Activated CD8-positive, alpha-beta memory T cell treated with anti-CD3 and anti-CD28 coated beads, Interleukin-2, amount 50 U/mL, for 4 hours (primary cell): ENCODE data around the gene AP4M1.
"Not testable (repeated sequence)": the region's sequence is repeated elsewhere in the genome, so short reads cannot be mapped to it uniquely, and the experiment has no call there.

Experiments
- DNase-seq: peaks from one replicate; pipeline ENCODE4 v3.0.0-alpha.2; 2020

The AP4M1 gene

DNA sequence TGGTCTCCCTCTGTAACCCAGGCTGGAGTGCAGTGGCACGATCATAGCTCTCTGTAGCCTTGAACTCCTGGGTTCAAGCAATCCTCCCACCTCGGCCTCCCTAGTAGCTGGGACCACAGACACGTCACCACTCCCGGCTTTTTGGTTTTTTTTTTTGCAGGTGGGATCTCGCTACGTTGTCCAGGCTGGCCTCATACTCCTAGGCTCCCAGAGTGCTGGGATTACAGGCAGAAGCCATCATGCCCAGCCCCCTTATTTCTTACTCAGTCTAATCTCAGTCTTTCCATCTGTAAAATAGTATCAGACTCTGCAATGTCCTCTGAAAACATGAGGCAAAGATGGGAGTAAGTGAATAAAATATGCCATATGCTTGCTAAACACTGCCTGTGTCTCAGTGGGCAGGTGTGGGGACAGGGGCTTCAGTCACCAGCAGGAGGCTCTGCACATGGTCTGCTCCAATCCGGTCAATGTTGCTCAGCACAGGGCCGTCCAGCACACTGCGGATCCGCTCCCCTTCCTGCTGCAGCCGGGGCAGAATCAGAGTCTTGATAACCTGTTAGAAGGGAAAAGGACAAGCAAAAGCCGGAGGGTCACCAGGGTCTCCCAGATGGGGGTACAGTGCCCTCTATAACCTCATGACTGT, 8.2 kb downstream of the AP4M1 start:
- no peak for DNase-seq

DNA sequence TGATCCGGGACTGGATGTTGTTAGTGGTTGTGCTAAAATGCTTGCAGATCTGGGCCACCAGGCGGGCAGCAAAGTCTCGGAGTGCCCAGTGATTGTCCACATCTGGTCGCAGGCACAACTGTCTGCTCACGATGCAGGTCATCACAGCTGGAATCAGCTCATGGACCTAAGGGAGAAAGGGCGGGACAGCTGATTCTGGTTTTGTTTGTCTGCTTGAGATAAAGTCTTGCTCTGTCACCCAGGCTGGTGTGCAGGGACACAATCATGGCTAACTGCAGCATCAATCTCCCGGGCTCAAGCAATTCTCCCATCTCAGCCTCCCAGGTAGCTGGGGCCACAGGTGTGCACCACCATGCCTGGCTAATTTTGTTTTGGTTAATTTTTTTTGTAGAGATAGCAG, 9.7 kb downstream of the AP4M1 start:
- DNase-seq, result no peak

DNA sequence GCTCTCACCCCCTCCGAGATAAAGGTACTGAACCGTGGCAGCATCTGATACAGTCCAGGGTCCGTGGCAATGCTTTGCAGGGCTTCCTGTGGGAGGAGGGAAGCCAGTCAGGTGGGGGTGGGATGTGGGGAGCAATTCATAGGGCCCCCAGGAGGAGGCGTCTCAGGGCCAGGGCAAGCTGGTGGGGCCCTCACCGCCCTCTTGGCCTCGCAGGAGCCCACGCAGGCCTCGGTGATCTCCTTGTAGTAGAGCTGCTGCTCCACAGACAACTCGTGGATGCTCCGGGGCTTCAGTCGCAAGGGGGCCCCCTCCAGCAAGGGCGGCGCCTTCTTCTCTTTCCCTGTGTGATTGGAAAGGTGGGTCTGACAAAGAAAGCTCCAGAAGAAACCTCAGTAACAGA, 10.5 kb downstream of the AP4M1 start:
- no peak for DNase-seq

DNA sequence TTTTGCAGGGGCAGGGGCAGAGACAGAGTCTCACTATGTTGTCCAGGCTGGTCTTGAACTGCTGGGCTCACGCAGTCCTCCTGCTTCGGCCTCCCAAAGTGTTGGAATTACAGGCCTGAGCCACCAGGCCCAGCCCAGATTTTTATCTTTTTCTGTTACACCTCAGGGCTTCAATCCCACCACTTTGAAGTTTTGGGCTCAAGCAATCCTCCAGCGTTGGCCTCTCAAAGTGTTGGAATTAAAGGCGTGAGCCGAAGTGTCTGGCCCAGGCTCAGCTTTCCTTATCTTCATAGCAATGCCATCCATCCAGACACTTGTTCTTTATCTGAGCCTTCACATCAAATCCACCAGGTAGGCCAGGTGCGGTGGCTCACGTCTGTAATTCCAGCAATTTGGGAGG, 13.6 kb downstream of the AP4M1 start:
- DNase-seq, result no peak

DNA sequence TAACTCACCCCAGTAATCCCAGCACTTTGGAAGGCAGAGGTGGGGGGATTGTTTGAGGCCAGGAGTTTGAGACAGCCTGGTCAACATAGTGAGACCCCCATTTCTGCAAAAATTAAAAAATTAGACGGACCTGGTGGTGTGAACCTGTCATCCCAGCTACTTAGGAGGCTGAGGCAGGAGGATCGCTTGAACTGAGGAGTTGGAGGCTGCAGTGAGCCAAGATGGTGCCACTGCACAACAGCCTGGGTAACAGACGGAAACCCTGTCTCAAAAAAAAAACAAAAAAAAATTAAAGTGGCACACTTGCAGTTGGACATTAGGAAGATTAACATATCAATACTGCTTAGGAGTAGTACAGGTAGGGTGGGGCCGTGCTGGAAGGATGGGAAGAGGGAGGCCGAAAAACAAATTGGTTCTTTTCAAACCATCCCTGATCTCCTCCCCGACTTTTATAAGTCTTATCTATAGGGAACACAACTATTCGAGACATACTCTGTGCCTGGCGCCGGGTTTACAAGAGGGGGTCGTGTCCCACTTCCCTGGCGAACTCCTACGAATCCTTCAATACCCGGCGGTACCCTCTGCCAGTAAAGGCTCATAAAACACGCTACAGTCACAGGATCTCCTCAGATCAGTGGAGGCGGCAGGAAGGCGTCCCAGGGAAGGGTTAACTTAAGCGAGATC, 17.1 kb downstream of the AP4M1 start:
- DNase-seq, result no peak

DNA sequence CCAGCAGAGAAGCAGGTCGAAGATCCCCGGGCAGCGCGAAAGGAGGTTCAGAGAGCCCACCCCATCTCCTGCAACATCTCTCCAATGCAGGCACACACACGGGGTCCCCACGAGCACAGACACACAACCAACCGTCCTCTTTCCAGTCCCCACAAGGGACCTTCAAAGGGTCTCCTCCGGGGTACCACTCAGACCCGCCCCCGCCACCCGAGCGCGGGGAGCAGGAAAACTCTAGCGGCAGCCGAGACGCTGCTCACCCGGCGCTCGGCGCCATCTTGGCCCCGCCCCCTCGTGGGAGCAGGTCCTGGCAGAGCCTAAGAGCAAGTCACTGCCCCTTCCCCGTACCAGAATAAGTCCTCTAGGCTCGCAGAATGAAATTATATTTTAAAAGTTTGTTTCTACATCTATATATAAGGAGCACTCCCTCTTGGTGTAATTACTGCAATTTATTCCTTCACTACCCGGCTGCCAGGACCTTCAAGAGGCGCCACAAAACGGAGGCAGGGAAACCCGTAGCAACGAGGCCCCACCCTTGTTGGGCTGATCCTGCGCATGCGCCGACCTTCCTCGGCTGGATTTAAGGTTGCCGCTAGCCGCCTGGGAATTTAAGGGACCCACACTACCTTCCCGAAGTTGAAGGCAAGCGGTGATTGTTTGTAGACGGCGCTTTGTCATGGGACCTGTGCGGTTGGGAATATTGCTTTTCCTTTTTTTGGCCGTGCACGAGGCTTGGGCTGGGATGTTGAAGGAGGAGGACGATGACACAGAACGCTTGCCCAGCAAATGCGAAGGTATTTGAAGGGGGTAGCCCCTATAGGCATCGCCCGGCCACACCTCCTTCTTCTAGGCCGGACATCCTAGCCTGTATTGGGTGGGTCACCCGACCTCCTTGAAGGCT, 17.9 kb downstream of the AP4M1 start, which contains the start of the genes CNPY4 and TAF6:
TSS of gene CNPY4 (plus strand) at position 563 of the 898 bp plus-strand sequence. CDS start at position 674, 111 bp downstream.
TSS of gene TAF6 (minus strand) at position 287 of the 898 bp plus-strand sequence. CDS start 5,149 bp downstream, outside the sequence.
- peak; percentile 94 for DNase-seq

DNA sequence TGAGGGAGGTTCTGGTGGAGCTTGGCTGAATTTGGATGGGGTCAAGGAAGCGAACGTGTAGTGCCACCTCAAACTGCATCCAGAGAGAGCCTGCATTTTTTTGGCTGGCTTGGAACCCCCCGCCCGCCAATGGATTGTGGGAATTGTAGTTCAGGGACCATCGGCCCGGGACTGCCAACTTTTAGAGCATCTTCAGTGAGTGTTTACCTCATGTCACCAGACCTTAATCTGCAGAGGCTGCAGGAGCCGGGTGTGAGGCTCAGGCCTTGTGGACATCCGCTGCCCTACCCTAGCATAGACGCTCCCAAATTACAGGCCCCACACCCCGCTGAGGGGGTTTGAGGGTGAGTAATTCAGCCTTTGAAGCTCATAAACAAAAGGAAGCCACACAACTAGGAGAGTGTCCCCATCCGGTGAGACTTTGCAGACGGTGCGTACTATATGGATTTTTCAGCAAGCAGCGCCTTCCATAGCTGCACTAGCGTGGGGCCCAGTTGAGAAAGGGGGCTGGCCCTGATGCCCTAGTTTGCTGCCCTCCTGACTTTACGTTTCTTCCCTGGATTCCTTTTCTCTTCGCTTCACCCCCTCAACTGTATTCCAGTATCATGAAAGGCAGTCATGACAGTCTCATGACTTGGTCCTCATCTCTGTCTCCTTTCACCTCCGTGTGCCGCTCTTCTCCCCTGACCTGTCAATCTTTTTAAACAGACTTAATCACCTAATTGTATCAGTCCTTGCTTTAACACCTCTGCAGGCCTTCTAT, 18.7 kb downstream of the AP4M1 start:
- DNase-seq, result peak; percentile 61

DNA sequence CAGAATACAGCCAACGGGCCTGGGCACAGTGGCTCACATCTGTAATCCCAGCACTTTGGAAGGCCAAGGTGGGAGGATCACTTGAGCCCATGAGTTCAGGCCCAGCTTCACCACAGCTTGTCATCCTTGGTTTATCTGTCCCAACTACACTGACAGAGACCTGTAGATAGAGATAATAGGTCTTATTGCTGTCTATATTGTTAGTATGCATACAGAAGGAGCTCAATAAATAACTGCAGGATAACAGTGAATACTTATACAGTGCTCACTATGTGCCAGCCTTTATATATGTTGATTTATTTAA, 19.2 kb downstream of the AP4M1 start:
- DNase-seq, result no peak

DNA sequence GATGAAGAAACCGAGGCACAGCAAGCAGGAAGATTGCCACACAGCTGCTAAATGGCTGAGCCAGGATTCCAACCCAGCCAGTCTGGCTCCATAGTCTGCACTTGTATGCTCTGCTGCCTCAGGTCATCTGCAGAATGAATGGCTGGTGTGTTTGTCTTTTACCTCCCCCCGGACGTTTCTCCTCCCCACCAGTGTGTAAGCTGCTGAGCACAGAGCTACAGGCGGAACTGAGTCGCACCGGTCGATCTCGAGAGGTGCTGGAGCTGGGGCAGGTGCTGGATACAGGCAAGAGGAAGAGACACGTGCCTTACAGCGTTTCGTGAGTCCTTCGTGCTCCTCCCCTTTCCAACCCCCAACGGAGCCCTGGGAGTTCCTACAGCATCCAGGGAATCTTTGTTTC, 20.6 kb downstream of the AP4M1 start:
- DNase-seq, result no peak

DNA sequence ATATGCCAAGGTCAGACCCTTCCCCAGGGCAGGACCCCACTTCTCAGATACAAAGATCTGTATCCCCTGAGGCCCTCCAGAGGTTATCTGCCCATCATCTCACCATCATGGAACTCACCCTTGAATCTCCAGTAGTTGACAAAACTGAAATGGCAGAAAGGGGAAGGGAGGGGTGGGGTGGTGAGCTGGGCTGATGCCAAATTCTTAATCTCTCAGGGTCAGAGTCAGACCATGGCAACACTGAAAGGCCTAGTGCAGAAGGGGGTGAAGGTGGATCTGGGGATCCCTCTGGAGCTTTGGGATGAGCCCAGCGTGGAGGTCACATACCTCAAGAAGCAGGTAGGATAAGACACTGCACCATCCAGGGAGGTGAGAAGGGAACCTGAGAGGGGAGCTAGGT, 21.1 kb downstream of the AP4M1 start:
- DNase-seq, result no peak

DNA sequence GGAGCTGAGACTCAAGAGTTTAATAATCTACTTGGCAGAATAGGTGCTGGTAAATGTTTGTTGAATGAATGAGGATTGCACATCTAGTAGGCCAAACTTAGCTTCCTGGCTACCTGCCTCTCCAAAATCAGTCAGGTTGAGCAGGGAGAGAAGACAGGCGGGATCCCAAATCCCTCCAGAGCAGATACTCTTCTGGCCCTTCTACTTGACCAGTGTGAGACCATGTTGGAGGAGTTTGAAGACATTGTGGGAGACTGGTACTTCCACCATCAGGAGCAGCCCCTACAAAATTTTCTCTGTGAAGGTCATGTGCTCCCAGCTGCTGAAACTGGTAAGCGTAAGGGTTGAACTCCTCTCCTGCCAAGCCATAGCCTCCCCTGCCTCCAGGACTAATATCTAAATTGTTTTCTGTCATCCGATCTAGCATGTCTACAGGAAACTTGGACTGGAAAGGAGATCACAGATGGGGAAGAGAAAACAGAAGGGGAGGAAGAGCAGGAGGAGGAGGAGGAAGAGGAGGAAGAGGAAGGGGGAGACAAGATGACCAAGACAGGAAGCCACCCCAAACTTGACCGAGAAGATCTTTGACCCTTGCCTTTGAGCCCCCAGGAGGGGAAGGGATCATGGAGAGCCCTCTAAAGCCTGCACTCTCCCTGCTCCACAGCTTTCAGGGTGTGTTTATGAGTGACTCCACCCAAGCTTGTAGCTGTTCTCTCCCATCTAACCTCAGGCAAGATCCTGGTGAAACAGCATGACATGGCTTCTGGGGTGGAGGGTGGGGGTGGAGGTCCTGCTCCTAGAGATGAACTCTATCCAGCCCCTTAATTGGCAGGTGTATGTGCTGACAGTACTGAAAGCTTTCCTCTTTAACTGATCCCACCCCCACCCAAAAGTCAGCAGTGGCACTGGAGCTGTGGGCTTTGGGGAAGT, 23.1 kb downstream of the AP4M1 start:
- DNase-seq, result no peak

DNA sequence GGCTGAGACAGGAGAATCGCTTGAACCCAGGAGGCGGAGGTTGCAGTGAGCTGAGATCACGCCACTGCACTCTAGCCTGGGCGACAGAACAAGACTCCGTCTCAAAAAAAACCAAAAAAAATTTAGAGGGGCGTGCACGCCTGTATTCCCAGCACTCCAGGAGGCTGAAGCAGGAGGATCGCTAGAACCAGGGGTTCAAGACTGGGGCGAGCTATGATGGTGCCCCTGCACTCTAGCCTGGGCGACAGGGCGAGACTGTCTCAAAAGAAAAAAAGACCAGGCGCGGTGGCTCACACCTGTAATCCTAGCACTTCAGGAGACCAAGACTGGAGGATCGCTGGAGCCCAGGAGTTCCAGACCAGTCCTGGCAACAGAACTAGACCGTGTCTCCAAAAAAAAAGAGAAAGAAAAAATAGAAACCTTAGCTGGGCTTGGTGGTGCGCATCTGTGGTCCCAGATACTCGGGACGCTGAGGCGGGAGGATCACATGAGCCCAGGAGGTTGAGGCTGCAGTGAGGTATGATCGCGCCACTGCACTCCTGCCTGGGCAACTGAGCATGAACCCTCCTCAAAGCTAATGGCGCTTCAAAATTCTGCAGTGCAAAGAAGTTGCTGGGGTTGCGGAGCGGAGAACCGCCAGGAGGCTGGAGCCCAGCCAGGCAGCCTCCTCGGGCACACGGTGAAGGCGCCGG, 24.9 kb downstream of the AP4M1 start:
- DNase-seq, result no peak

DNA sequence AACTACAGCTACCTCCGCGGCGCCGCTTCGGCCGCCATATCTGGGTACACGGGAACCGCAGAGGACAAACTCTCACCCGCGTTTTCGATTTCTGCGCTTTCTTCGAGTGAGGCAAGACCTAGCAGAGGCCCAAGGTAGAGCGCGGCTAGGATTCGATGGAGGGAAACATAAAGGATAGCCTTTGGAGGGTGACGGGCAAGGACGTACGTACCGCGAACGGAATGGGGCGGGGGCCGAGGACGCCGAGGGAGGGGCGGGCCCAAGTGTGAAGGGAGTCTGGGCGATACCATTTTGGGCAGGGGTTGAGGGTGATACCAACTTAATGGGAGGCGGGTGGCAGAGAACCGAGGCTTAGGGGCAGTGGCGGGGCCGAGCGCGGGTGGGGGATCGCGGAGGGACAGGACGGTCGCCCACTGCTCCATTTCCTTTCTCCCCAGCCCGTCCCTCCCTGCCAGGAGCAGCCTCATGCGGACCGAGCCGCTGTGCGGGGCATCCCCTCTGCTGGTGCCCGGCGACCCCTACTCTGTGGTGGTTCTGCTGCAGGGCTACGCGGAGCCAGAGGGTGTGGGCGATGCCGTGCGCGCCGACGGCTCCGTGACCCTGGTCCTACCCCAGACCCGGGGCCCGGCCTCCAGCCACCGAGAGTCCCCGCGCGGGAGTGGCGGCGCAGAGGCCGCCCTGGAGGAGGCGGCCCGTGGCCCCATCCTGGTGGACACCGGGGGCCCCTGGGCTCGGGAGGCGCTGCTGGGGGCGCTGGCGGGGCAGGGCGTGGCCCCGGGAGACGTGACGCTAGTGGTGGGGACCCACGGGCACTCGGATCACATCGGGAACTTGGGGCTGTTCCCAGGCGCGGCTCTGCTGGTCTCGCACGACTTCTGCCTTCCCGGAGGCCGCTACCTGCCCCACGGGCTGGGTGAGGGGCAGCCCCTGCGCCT, 25.8 kb downstream of the AP4M1 start, which contains the start of gene MBLAC1:
TSS of gene MBLAC1 (plus strand) at position 37 of the 935 bp plus-strand sequence. CDS start at position 466, 429 bp downstream.
- DNase-seq, result peak; percentile 89

DNA sequence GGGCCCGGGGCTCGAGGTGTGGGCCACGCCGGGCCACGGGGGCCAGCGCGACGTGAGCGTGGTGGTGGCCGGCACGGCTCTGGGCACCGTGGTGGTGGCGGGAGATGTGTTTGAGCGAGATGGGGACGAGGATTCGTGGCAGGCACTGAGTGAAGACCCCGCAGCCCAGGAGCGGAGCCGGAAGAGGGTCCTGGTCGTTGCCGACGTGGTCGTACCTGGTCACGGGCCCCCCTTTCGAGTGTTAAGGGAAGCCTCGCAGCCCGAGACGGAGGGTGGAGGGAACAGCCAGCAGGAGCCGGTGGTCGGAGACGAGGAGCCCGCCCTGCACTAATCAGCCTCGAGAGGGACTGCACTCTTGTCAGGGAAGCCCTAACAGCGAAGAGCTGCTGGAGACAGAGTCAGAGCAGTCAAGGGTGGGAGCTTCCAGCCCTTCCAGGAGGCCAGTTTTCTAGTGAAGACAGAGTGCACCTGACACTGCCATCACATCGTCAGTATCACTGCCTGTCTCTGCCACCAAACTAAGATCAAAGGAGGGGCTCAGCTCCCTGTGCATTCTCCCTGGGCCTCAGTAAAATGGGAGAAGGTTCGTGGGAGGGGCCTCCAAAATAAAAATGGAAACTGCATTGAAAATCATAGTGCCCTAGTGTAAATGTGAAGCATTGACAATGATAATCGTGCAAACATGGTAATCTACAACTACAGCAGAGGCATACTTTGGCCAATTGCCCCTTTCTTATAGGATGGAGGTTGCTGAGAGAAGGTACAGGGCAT, 26.6 kb downstream of the AP4M1 start:
- DNase-seq, result peak; percentile 32

DNA sequence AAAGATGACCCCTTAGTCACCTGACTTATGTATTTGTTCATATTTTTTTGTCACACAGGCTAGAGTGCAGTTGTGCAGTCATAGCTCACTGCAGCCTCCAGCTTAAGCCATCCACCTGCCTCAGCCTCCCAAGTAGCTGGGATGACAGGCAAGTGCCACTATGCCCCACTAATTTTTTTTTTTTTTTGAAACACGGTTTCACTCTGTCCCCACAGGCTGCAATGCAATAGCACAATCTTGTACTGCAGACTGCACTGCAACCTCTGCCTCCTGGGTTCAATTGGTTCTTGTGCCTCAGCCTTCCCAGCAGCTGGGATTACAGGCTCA, 27.2 kb downstream of the AP4M1 start:
- DNase-seq, result no peak

DNA sequence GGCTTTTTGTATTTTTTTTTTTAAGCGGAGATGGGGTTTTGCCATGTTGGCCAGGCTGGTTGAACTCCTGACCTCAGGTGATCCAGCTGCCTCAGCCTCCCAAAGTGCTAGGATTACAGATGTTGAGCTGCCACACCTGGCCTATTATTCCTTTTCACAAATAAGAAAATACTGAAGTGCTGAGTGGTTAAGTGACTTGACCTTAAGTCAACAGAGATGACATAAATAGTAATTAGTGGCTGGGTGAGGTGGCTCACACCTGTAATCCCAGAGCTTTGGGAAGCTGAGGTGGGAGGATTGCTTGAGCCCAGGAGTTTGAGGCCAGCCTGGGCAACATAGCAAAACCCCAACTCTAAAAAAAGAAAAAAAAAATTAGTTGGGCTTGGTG, 28.8 kb downstream of the AP4M1 start:
- DNase-seq, result not testable (repeated sequence)

DNA sequence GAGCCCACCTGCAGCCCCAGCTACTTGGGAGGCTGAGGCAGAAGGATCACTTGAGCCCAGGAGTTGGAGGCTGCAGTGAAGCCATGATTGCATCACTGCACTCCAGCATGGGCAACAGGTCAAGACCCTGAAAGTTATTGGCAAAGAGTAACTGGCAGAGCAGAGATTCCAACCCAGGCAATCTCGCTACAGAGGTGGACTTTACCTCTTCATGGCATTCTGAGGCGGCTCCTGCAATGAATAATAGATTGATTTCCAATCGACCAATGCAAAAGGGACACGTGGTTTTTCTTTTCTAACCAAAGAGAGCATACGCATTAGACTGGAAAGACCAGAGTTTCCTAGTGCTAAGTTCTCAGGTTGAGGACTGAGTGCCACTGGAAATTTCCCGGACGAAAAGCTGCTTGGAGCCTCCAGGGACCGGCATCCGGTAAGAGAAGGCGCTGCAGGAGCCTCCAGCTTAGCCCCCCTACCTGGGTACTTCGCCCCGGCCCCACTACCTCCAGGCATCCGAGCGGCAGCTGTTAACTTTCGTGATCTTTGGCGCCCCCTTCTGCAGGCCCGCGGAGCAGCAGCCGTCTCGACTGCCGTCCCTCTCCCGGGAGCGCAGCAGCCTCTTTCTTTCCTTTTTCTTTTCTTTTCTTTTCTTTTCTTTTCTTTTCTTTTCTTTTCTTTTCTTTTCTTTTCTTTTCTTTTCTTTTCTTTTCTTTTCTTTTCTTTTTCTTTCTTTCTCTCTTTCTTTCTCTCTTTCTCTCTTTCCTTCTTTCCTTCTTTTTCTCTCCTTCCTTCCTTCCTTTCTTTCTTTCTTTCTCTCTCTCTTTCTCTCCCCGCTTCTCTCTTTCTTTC, 29.4 kb downstream of the AP4M1 start:
- DNase-seq, result peak; percentile 90

DNA sequence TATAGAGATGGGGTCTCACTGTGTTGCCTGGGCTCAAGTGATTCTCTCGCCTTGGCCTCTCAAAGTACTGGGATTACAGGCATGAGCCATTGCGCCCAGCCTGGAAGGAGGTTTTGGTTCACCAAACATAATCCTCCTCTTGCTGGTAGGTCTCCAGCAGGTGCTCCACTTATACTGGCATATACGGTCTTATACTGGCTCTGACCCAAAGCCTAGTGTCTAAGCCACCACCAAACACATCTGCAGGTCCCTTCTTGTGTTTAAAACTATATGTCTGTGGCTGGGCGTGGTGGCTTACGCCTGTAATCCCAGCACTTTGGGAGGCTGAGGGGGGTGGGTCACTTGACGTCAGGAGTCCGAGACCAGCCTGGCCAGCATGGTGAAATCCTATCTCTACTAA, 30.7 kb downstream of the AP4M1 start:
- no peak for DNase-seq
